Skeletal muscle tissue (tissue), 4 donors: ENCODE data around the gene DRICH1. TPM values are rescaled to one million over a fixed set of nuclear protein-coding genes. Genes with fewer than 3 reads are reported as not detected.
"Not testable (repeated sequence)": the region's sequence is repeated elsewhere in the genome, so short reads cannot be mapped to it uniquely, and the experiment has no call there.

Experiments
- H3K27ac ChIP-seq: one replicate; pipeline ENCODE4 v1.7.0; 2013; ENCODE audit warnings: mild to moderate bottlenecking, low read depth, low read length, inconsistent platforms
- H3K27me3 ChIP-seq, 3 donors: one replicate each; pipeline ENCODE4 v1.7.0; 2013; ENCODE audit warnings: low read length in 3 of 3; ENCODE audit not compliant: control insufficient read depth in 3 of 3, insufficient read depth in 3 of 3
- H3K36me3 ChIP-seq, 3 donors: one replicate each; pipeline ENCODE4 v1.7.0; 2013; ENCODE audit warnings: low read length in 3 of 3; ENCODE audit not compliant: control insufficient read depth in 3 of 3, insufficient read depth in 3 of 3
- H3K4me1 ChIP-seq, 3 donors: one replicate each; pipeline ENCODE4 v1.7.0; 2013; ENCODE audit warnings: low read length in 3 of 3, mild to moderate bottlenecking in 3 of 3; ENCODE audit not compliant: control insufficient read depth in 3 of 3, insufficient read depth in 3 of 3
- H3K4me3 ChIP-seq, 3 donors: one replicate each; pipeline ENCODE4 v1.7.0; 2013; ENCODE audit warnings: low read length in 3 of 3
- H3K9ac ChIP-seq, 3 donors: one replicate each; pipeline ENCODE4 v1.7.0; 2013; ENCODE audit warnings: low read length in 3 of 3, mild to moderate bottlenecking in 3 of 3, moderate library complexity in 2 of 3, low read depth in 1 of 3
- H3K9me3 ChIP-seq, 3 donors: one replicate each; pipeline ENCODE4 v1.7.0; 2013; ENCODE audit warnings: low read length in 3 of 3; ENCODE audit not compliant: control insufficient read depth in 3 of 3
- total RNA-seq: library from RNA; depleted of rRNA; stranded (reverse); fragments of >200 nt; gene quantifications from one replicate; pipeline ENCODE4 v1.2.3, GENCODE V29; 2014
- donor health status: Osteomylitis.

The DRICH1 gene
- total RNA-seq, 1 donor from 2014 or later, result 0.52 TPM

GRCh38 chr22:23622634-23623033, 9.5 kb downstream of the DRICH1 start:
- Histone ChIP-seq H3K4me3 (no peak overlapping the region), H3K9ac (no peak overlapping the region), H3K9me3 (no peaks in the 10 kb centered on the region), H3K4me1 (no peaks in the 10 kb centered on the region), H3K36me3 (peaks cover 0 to 3% (median 0%) of the 10 kb centered on the region in 3 donors), H3K27ac (no peak overlapping the region), H3K27me3 (no peaks in the 10 kb centered on the region)

DNA sequence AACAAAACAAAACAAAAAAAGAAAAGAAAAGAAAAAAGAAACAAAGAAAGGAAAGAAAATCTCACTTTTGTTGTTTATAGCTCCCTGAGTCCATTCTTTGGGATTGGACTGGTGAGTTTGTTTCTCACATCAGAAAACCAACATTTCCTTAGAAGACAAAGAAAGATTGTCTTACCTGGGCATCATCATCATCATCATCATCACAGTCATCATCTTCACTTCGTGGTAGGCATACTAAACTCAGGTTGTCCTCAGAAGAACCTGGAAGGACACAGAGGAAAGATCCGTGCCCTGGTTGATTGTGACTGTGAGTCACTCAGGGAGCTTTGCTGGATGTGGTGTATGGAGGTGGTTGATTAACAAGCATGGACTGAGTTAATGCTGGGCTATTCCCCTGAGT, 10.2 kb downstream of the DRICH1 start:
- not testable (repeated sequence) for H3K4me1 ChIP-seq, H3K36me3 ChIP-seq, H3K9ac ChIP-seq, H3K9me3 ChIP-seq, H3K4me3 ChIP-seq, H3K27ac ChIP-seq, H3K27me3 ChIP-seq

GRCh38 chr22:23621082-23621780, 10.9 kb downstream of the DRICH1 start:
- Histone ChIP-seq H3K4me3 (no peak overlapping the region), H3K36me3 (peaks cover 0 to 3% (median 0%) of the 10 kb centered on the region in 3 donors), H3K9me3 (no peaks in the 10 kb centered on the region), H3K27ac (no peak overlapping the region), H3K4me1 (no peaks in the 10 kb centered on the region), H3K9ac (no peak overlapping the region), H3K27me3 (no peaks in the 10 kb centered on the region)

DNA sequence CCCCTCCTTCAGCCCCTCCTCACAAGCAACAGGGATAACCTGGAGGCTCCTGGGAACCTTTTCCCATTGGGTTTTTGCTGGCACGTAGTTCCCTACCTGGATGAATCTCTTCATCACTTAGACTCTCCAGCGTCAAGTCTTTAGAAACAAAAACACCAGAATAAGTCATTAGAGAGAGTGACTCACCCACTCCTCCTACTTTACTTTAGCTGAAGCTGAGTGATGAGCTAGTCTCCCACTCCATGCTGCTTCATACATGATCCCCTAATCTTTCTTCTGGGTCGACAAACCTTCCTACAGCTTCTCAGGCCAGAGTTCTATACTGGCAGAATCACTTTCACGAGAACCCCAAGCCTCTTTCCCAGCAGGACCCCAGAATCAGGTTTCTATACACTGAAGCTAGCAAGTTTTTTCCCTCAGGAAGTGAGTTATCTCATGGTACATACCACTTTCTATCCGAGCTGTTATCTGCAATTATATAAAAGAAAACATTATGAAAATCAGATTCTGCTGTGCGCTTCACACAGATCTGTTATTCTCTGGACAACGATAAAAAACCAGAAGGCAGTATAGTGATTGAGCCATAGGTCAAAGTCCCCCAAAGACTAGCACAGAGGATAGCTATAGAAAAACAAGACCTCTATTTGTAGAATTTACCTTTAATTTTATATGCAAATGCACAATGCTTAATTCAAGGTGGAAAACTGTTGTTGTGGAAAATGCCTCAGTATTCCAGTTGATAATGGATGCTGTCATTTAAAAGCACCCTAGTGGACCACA, 18.7 kb downstream of the DRICH1 start:
- Histone ChIP-seq H3K27ac (no peak overlapping the region), H3K9ac (no peak overlapping the region), H3K9me3 (no peaks in the 10 kb centered on the region), H3K36me3 (peaks cover 0 to 4% (median 0%) of the 10 kb centered on the region in 3 donors), H3K27me3 (no peaks in the 10 kb centered on the region), H3K4me3 (no peak overlapping the region), H3K4me1 (no peaks in the 10 kb centered on the region)

DNA sequence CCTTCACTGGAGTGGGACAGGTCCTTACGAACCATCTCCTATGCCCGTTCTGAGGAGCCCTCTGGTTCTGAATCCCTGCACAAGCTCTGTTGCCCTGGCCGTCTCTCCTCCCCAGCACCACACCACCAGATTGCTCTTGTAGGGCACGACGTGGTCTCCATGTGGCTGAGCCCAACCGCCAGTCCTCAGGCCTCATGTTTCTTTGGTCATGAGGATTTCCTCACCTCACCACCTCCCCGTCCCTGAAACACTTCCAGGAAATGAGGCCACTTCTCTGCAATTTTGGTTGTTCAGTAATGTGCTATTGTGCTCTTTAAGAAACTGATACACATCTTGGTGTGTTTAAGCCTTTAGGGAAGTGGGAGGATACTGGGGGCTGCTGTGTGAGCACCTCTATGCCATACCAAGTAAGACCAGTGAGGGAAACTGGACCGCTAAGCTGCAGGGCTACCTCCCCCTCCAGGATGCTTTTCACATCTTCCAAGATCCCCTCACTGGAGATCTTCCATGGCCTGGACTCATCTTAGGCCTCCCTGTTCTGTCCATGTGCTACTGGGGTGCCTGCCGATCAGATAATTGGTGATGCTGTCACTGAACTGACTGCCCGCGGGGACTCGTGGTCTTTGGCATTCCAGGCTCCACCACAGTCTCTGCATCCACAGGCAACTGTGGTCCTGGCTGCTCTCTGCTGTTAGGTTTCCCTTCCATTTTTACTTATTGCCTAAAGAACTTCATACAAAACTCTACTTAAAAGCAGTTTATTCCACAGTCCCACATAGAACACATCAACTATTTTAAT, 21.9 kb downstream of the DRICH1 start:
- Histone ChIP-seq H3K27me3 (no peaks in the 10 kb centered on the region), H3K9me3 (no peaks in the 10 kb centered on the region), H3K36me3 (peaks cover 0 to 4% (median 0%) of the 10 kb centered on the region in 3 donors), H3K4me3 (no peak overlapping the region), H3K27ac (no peak overlapping the region), H3K9ac (no peak overlapping the region), H3K4me1 (no peaks in the 10 kb centered on the region)

- no peaks in the 10 kb centered on the region for H3K9me3 ChIP-seq
- H3K27ac ChIP-seq, result no peak overlapping the region
- no peak overlapping the region for H3K4me3 ChIP-seq
- no peak overlapping the region for H3K9ac ChIP-seq
- H3K36me3 ChIP-seq, result peaks cover 0 to 4% (median 0%) of the 10 kb centered on the region in 3 donors
- peaks cover 0 to 5% (median 0%) of the 10 kb centered on the region in 3 donors for H3K27me3 ChIP-seq
- no peaks in the 10 kb centered on the region for H3K4me1 ChIP-seq
Measured at GRCh38 chr22:23608583-23608982, 23.5 kb downstream of the DRICH1 start.

DNA sequence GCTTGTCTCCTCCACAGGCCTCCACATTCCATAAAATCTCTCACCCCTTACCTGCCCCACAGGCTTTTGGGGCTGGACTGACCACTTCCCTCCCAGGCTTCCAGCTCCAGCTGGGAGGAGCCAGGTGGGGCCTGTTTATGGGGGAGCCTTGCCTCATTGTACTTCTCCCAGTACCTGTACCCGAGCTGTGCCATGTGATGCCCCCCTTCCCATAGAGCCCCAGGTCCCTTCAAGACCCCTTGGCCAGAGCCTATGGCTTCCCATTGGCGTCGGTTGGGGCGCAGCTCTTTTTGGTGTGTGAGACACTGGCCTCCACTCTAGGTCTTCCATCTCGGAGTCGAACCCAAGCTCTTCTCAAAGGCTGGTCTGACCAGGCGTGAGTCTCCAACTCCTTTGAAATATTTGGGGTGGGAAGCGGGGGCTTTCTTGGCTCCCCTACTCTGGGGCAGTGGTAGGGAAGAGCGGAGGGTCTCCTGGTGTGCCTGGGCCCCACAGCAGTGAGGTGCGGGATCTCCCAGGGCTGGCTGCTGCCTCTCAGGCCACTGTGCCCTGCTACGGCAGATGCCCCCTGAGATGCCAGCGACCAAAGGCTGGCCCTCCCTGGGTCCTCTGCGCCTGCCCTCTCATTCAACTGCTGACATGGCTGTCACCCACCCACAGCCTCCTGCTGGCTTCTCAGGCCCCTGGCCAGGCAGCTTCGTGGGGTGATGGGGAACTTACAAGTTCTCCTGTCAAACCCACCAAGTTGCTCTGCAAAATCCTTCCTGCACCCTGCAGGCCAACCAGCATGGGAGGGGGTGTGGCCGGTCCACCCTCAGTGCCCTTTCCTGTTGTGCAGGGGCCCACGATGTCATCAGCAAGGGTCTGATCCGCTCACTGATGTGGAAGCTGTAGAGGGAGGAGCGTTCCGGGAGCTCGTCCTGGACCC, 25.7 kb downstream of the DRICH1 start:
- no peaks in the 10 kb centered on the region for H3K9me3 ChIP-seq
- H3K27ac ChIP-seq, result no peak overlapping the region
- no peak overlapping the region for H3K9ac ChIP-seq
- H3K4me1 ChIP-seq, result no peaks in the 10 kb centered on the region
- H3K36me3 ChIP-seq, result no peaks in the 10 kb centered on the region
- no peak overlapping the region for H3K4me3 ChIP-seq
- peaks cover 0 to 5% (median 0%) of the 10 kb centered on the region in 3 donors for H3K27me3 ChIP-seq

DNA sequence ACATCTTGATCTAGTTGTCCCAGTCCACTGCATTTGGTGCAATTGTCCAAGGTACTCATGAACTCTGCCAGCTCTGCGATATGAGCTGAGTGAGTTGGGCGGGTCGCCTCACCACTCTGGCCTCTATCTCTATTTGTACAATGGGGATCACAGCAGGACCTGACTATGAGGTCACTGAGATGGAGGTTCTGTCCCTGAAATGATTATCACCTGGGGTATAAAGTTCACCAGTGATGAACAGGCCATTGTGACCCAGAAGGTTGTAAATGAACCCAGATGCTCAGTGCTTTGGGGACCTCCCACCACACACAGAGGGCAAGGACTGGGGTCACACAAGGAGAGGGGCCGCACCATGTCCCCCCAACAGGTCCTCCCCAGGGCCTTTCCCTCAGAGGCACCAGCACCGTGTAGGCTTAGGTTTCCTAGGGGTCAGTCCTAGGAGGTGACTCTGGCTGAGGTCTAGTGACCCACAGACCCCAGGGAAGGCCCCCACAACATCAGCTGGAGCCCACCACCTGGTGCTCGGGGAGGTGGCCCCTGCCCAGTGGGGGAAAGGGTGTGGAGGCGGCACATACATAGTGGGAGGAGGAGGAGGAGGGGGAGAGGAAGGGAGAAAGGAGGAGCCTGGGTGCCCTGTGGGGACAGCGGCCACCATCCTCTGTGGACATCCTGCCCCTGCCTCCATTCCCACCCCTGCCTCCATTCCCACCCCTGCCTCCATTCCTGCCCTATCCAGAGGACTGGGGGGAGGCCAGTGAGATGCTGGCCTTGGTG, 27.0 kb downstream of the DRICH1 start:
- H3K9ac ChIP-seq, result no peak overlapping the region
- H3K36me3 ChIP-seq, result no peaks in the 10 kb centered on the region
- H3K27ac ChIP-seq, result no peak overlapping the region
- no peak overlapping the region for H3K4me3 ChIP-seq
- peaks cover 0 to 5% (median 0%) of the 10 kb centered on the region in 3 donors for H3K27me3 ChIP-seq
- no peaks in the 10 kb centered on the region for H3K9me3 ChIP-seq
- H3K4me1 ChIP-seq, result no peaks in the 10 kb centered on the region

- Histone ChIP-seq H3K9me3 (no peaks in the 10 kb centered on the region), H3K36me3 (no peaks in the 10 kb centered on the region), H3K27ac (no peak overlapping the region), H3K9ac (no peak overlapping the region), H3K27me3 (peaks cover 0 to 5% (median 2%) of the 10 kb centered on the region in 3 donors), H3K4me1 (no peaks in the 10 kb centered on the region), H3K4me3 (no peak overlapping the region)
Measured at GRCh38 chr22:23603266-23603665, 28.9 kb downstream of the DRICH1 start.
